ENCODE results near the gene DNAH8. TPM values are rescaled to one million over a fixed set of nuclear protein-coding genes. Genes with fewer than 3 reads are reported as not detected.

Gene DNAH8
- total RNA-seq, 2 experiments from 2014 or later = 0.03 TPM; not detected in 1

DNA sequence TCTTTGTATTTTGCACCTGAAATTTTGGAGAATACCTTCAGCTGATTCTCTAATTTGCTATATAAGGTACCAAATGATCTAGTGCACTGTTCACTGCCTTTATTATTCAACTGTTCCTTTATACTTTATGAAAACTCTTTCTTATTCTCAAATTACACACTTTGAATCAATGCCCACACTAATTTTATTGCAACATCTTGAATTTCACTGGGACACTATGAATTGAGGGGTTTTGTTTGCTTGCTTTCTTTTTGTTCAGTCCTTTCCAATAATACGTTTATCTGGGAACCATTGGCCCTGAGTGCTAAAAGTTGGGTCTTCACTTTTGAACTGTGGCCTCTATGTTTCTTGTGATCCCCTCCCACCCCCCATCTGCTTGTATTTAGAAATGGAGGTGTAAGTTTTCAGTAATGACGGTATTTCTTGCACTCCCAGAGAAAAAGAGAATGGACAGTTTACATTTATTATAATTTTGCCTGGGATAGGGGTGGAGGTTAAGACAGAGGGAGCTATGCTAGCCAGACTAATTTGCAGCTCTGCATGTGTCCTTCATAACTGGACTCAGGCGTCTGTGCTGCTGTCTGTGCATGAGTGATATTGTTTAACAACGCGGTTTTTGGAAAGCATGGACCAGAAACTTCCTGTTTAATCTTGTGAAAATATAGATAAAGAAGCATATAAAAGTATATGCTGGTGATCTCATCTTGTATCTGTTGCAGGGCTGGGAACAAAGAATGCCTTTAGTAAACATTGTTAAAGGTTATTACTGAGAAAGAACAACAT lies 98.1 kb downstream of the DNAH8 start:
- Mint-ChIP-seq H3K27me3 (peaks cover 55% of the 10 kb centered on the region), H3K36me3 (ENCODE audit: low read depth) (no peaks in the 10 kb centered on the region), H3K9me3 (no peaks in the 10 kb centered on the region), H3K4me3 (no peak overlapping the region), H3K4me1 (ENCODE audit: low read depth) (no peaks in the 10 kb centered on the region), H3K27ac (no peak overlapping the region)
- Histone ChIP-seq H3K9me3 (ENCODE audit: control insufficient read depth in 1 of 2, insufficient read depth in 1 of 2, low read length in 2 of 2) (no peaks in the 10 kb centered on the region), H3K4me3 (ENCODE audit: low read length) (no peak overlapping the region), H3K36me3 (ENCODE audit: insufficient read depth, low read length) (no peaks in the 10 kb centered on the region), H3K27me3 (ENCODE audit: control insufficient read depth in 1 of 2, insufficient read depth in 2 of 2, low read length in 2 of 2) (peaks cover 16 to 22% of the 10 kb centered on the region in 2 experiments), H3K4me1 (ENCODE audit: insufficient read depth, low read length) (no peaks in the 10 kb centered on the region), H3K27ac (ENCODE audit: low read depth in 1 of 2, low read length in 2 of 2) (no peak overlapping the region)
- TF ChIP-seq, protein P1, sequence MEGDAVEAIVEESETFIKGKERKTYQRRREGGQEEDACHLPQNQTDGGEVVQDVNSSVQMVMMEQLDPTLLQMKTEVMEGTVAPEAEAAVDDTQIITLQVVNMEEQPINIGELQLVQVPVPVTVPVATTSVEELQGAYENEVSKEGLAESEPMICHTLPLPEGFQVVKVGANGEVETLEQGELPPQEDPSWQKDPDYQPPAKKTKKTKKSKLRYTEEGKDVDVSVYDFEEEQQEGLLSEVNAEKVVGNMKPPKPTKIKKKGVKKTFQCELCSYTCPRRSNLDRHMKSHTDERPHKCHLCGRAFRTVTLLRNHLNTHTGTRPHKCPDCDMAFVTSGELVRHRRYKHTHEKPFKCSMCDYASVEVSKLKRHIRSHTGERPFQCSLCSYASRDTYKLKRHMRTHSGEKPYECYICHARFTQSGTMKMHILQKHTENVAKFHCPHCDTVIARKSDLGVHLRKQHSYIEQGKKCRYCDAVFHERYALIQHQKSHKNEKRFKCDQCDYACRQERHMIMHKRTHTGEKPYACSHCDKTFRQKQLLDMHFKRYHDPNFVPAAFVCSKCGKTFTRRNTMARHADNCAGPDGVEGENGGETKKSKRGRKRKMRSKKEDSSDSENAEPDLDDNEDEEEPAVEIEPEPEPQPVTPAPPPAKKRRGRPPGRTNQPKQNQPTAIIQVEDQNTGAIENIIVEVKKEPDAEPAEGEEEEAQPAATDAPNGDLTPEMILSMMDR (IDR thresholded peaks at IDR 0.05) = no peak
- no peak for ATAC-seq (ENCODE audit: poor library complexity)
- DNase-seq = no peak
- CTCF ChIA-PET = no interaction called here
- POLR2A ChIA-PET = no interaction called here
- intact Hi-C loops (cut with DNase I, micrococcal nuclease) = no loop called here

DNA sequence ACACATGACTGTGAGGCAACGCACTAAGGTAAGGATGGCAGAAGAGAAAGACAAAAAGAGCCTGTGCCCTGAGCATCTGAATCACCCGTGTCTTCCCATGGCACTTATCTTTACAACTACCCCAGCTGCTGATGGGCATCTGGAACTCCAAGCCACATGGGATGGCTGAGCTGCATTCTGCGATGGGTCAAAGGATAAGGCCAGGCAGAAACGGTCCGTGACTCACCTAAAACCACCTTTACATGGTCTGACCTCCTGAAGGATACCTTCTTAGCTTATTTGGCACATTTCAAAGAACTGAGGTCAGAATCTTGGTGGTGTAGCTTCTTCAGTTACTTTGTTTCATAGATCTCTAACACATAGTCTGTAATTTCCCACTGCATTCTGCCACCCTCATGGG lies 99.7 kb downstream of the DNAH8 start:
- Mint-ChIP-seq H3K4me3 (no peak overlapping the region), H3K4me1 (ENCODE audit: low read depth) (no peaks in the 10 kb centered on the region), H3K9me3 (no peaks in the 10 kb centered on the region), H3K27ac (no peak overlapping the region), H3K27me3 (peaks cover 61% of the 10 kb centered on the region), H3K36me3 (ENCODE audit: low read depth) (no peaks in the 10 kb centered on the region)
- DNase-seq = no peak
- H3K36me3 ChIP-seq (ENCODE audit: insufficient read depth, low read length) = no peaks in the 10 kb centered on the region
- H3K27me3 ChIP-seq (ENCODE audit: control insufficient read depth in 1 of 2, insufficient read depth in 2 of 2, low read length in 2 of 2) = peaks cover 16 to 27% of the 10 kb centered on the region in 2 experiments
- no peak for ATAC-seq (ENCODE audit: poor library complexity)
- ChIA-PET CTCF (no interaction called here), POLR2A (no interaction called here)
- intact Hi-C loops (cut with DNase I, micrococcal nuclease) = no loop called here
- no peak overlapping the region for H3K4me3 ChIP-seq (ENCODE audit: low read length)
- TF ChIP-seq, protein P1 (IDR thresholded peaks at IDR 0.05) = no peak
- no peaks in the 10 kb centered on the region for H3K9me3 ChIP-seq (ENCODE audit: control insufficient read depth in 1 of 2, insufficient read depth in 1 of 2, low read length in 2 of 2)
- H3K4me1 ChIP-seq (ENCODE audit: insufficient read depth, low read length) = no peaks in the 10 kb centered on the region
- H3K27ac ChIP-seq (ENCODE audit: low read depth in 1 of 2, low read length in 2 of 2) = no peak overlapping the region

DNA sequence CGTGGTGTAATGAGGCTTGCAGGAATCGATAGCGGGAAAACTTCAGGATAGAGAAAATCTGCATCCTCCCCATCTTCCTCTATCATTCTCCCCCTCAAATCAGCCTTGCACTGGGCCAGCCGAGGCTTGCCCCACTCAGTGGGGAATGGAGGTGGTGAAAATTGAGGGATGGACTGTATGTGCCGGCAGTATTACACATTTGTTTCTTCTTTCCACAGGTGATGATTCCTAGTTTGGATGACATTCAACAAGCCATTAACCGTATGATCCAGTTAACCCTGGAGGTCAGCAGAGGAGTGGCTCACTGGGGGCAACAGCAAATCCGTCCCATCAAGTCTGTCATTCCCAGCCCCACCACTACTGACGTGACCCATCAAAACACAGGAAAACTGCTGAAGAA lies 100.1 kb downstream of the DNAH8 start:
- ATAC-seq (ENCODE audit: poor library complexity) = no peak
- intact Hi-C loops (cut with DNase I, micrococcal nuclease) = no loop called here
- TF ChIP-seq, protein P1 (IDR thresholded peaks at IDR 0.05) = no peak
- Histone ChIP-seq H3K9me3 (ENCODE audit: control insufficient read depth in 1 of 2, insufficient read depth in 1 of 2, low read length in 2 of 2) (no peaks in the 10 kb centered on the region), H3K27ac (ENCODE audit: low read depth in 1 of 2, low read length in 2 of 2) (no peak overlapping the region), H3K27me3 (ENCODE audit: control insufficient read depth in 1 of 2, insufficient read depth in 2 of 2, low read length in 2 of 2) (peaks cover 16 to 27% of the 10 kb centered on the region in 2 experiments), H3K4me1 (ENCODE audit: insufficient read depth, low read length) (no peaks in the 10 kb centered on the region), H3K4me3 (ENCODE audit: low read length) (no peak overlapping the region), H3K36me3 (ENCODE audit: insufficient read depth, low read length) (no peaks in the 10 kb centered on the region)
- CTCF ChIA-PET = no interaction called here
- POLR2A ChIA-PET = no interaction called here
- no peaks in the 10 kb centered on the region for H3K36me3 Mint-ChIP-seq (ENCODE audit: low read depth)
- DNase-seq = no peak
- no peak overlapping the region for H3K27ac Mint-ChIP-seq
- H3K4me3 Mint-ChIP-seq = no peak overlapping the region
- peaks cover 63% of the 10 kb centered on the region for H3K27me3 Mint-ChIP-seq
- no peaks in the 10 kb centered on the region for H3K4me1 Mint-ChIP-seq (ENCODE audit: low read depth)
- no peaks in the 10 kb centered on the region for H3K9me3 Mint-ChIP-seq

All from CD4-positive, alpha-beta T cell (primary cell).